GM21447 (cell line): ENCODE results near the gene SMARCD2.
"Not testable (repeated sequence)": the region's sequence is repeated elsewhere in the genome, so short reads cannot be mapped to it uniquely, and the experiment has no call there.

ENCODE experiments used
- ATAC-seq: cut with Tn5 transposase; IDR thresholded peaks from one replicate; pipeline ENCODE4 v1.9.1; 2021; ENCODE audit not compliant: unreplicated experiment

Gene SMARCD2

GRCh38 chr17:63816123-63816522 lies 26.4 kb downstream of the SMARCD2 start:
- no peak for ATAC-seq

- ATAC-seq, result no peak
These were observed 32.5 kb downstream of the SMARCD2 start for GRCh38 chr17:63809970-63810369.

- ATAC-seq, result no peak
These were observed 36.9 kb downstream of the SMARCD2 start for GRCh38 chr17:63805591-63805990.

GRCh38 chr17:63804328-63804727 lies 38.2 kb downstream of the SMARCD2 start:
- ATAC-seq, result no peak

GRCh38 chr17:63800783-63801182 lies 41.7 kb downstream of the SMARCD2 start:
- ATAC-seq, result no peak

GRCh38 chr17:63798572-63799106 lies 43.8 kb downstream of the SMARCD2 start:
- ATAC-seq, result no peak

GRCh38 chr17:63796375-63796774 lies 46.1 kb downstream of the SMARCD2 start:
- ATAC-seq, result not testable (repeated sequence)

GRCh38 chr17:63792055-63792729 lies 50.3 kb downstream of the SMARCD2 start:
- no peak for ATAC-seq

GRCh38 chr17:63790057-63790456 lies 52.4 kb downstream of the SMARCD2 start:
- ATAC-seq, result no peak

GRCh38 chr17:63786971-63787711 lies 55.3 kb downstream of the SMARCD2 start:
- no peak for ATAC-seq

GRCh38 chr17:63786117-63786516 lies 56.4 kb downstream of the SMARCD2 start:
- no peak for ATAC-seq

GRCh38 chr17:63785556-63785955 lies 56.9 kb downstream of the SMARCD2 start:
- ATAC-seq, result no peak

GRCh38 chr17:63783522-63783921 lies 59.0 kb downstream of the SMARCD2 start:
- no peak for ATAC-seq
